Ascending aorta (tissue), 2 donors: ENCODE results near the gene HOXA10. TPM values are rescaled to one million over a fixed set of nuclear protein-coding genes. Genes with fewer than 3 reads are reported as not detected.

ENCODE experiments used
- DNase-seq, 2 donors: peaks; one replicate each; pipeline ENCODE4 v3.0.0-alpha.2; 2019; ENCODE audit warnings: low spot score in 2 of 2
- H3K27ac ChIP-seq, 2 donors: fragments of 200-600 bp; sonication (generic); one replicate each; pipeline ENCODE4 v1.5.1; 2016 to 2017; ENCODE audit warnings: mild to moderate bottlenecking in 1 of 2
- H3K27me3 ChIP-seq: fragments of 200-600 bp; sonication (generic); one replicate; pipeline ENCODE4 v1.5.1; 2017
- H3K36me3 ChIP-seq, 2 donors: fragments of 200-600 bp; sonication (generic); one replicate each; pipeline ENCODE4 v1.5.1; 2016
- H3K4me1 ChIP-seq, 2 donors: fragments of 200-600 bp; sonication (generic); one replicate each; pipeline ENCODE4 v1.5.1; 2016 to 2017; ENCODE audit warnings: mild to moderate bottlenecking in 1 of 2
- H3K4me3 ChIP-seq, 2 donors: fragments of 200-600 bp; sonication (generic); one replicate each; pipeline ENCODE4 v1.5.1; 2016 to 2017; ENCODE audit warnings: mild to moderate bottlenecking in 1 of 2
- H3K9me3 ChIP-seq, 2 donors: fragments of 200-600 bp; sonication (generic); one replicate each; pipeline ENCODE4 v1.5.1; 2016
- intact Hi-C: fragments of 100-400 bp; cut with DNase I; formaldehyde crosslinking; loops from one replicate; pipeline ENCODE4 v1.15.1; 2023
- total RNA-seq: library from RNA; depleted of rRNA; stranded (reverse); fragments of >200 nt; gene quantifications from one replicate; pipeline ENCODE4 v1.1.0, GENCODE V29; 2016
- TF ChIP-seq, protein P1 (sequence below), 3 experiments: fragments of 200-600 bp in 2 of 3; fragments of 450-650 bp in 1 of 3; sonication (generic) in 2 of 3; IDR thresholded peaks; one replicate each; pipeline ENCODE4 v1.5.1; 2016 to 2019; ENCODE audit warnings: antibody characterized with exemption in 3 of 3, mild to moderate bottlenecking in 1 of 3, moderate library complexity in 1 of 3

The HOXA10 gene
- total RNA-seq, 1 donor from 2014 or later, result not detected

DNA sequence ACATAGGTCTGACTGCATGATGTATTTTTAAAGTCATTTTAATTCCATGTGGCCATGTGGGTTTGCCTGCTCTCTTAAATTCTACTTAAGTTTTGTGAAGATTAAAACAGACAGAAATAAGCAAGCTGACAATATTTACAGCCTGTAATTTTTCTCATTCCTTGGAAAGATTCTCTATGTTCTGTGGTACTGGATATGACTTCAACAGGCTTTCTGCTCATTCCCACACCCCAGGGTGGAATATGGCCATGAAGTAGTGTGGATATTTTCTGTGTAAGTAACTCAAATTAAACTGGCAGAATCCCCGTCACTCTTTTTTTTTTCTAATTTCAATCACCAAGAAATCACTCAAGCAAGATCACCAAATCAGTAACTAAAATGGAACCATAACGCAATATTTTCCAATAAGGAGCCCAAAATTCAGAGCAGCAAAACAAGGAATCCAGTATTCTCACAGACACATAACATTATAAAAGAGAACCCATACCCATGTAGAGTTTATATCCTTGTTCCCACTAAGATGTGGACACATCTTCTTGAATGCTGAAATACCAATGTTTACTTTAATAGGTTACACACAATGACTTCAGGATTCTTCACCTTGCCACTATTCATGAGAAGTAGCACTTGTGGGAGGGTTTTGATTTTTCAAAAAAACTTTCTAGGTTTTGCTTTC is 36.3 kb downstream of the HOXA10 start:
- Histone ChIP-seq H3K27ac (peak overlapping the region; percentile 44 to 74), H3K4me1 (peaks cover 0 to 6% of the 10 kb centered on the region in 2 donors), H3K27me3 (no peaks in the 10 kb centered on the region), H3K9me3 (no peaks in the 10 kb centered on the region), H3K4me3 (no peak overlapping the region), H3K36me3 (no peaks in the 10 kb centered on the region)
- no peak for DNase-seq
- TF ChIP-seq, protein P1, sequence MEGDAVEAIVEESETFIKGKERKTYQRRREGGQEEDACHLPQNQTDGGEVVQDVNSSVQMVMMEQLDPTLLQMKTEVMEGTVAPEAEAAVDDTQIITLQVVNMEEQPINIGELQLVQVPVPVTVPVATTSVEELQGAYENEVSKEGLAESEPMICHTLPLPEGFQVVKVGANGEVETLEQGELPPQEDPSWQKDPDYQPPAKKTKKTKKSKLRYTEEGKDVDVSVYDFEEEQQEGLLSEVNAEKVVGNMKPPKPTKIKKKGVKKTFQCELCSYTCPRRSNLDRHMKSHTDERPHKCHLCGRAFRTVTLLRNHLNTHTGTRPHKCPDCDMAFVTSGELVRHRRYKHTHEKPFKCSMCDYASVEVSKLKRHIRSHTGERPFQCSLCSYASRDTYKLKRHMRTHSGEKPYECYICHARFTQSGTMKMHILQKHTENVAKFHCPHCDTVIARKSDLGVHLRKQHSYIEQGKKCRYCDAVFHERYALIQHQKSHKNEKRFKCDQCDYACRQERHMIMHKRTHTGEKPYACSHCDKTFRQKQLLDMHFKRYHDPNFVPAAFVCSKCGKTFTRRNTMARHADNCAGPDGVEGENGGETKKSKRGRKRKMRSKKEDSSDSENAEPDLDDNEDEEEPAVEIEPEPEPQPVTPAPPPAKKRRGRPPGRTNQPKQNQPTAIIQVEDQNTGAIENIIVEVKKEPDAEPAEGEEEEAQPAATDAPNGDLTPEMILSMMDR (IDR thresholded peaks at IDR 0.05), result no peak
- intact Hi-C loops, result no loop called here

DNA sequence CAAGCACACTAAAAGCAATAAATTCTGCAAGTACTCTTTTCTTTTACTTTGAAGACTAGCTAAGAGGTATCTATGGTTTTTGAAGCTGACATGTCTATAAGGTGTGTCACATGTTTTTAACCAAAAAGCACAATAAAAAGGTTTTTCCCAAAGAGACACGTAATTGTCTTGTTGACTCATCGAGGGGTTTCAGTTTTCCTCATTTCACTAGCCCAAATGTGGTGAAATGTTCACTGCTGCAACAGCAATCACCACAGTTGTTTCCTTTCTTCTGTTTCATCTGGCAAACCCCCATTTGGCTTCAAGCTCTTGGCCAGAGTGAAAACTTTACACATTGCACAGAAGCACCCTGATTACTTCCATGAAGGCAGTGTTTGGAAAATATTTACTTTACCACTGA is 39.7 kb downstream of the HOXA10 start:
- DNase-seq, result no peak
- peaks cover 0 to 6% of the 10 kb centered on the region in 2 donors for H3K4me1 ChIP-seq
- H3K9me3 ChIP-seq, result no peaks in the 10 kb centered on the region
- H3K36me3 ChIP-seq, result no peaks in the 10 kb centered on the region
- H3K27ac ChIP-seq, result peak overlapping the region in 1 of 2 donors; percentile 21
- no peak overlapping the region for H3K4me3 ChIP-seq
- TF ChIP-seq, protein P1 (IDR thresholded peaks at IDR 0.05), result no peak
- intact Hi-C loops, result loop anchor here (5.0 kb wide), 1 partner anchor 102 kb away; no protein-coding TSS in a partner anchor
- no peaks in the 10 kb centered on the region for H3K27me3 ChIP-seq

DNA sequence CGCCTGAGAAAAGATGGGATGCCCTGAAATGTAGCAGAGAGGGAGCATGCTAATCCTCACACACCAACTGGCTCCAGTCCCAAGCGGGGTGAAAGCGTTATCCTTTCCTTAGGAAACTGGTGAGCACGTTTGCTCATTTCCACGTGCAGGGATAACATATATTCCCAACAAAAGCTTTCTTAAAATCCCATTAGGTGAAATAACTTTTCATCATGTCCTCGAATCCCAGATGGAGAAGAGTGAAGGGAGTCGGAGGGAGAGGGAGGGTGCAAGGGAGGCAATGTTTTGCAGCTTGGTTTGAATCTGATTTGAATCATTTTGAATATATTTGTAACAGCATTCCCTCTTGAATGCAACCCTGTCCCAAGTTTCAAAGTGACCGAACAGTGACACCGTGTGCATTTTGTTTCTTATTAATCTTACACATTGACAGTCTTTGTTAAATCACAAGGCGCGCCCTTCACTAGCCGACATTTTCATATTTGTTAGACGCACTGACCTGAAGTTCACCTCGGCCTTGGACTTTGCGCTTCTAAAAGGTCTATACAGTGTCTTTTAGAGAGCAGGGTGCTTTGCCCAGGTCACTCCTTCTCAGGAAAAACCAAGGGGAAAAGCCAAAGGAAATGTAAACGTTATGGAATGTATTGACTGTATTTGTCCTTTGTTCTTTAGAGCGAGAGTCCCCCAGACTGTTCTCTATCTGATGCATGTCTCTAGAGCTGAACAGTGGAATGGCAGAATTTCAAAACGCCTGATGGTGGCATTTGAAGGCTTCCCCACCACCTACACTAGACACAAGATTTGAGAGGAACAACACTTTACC is 40.5 kb downstream of the HOXA10 start:
- Histone ChIP-seq H3K27me3 (no peaks in the 10 kb centered on the region), H3K9me3 (no peaks in the 10 kb centered on the region), H3K36me3 (no peaks in the 10 kb centered on the region), H3K27ac (peak overlapping the region in 1 of 2 donors; percentile 21), H3K4me3 (no peak overlapping the region), H3K4me1 (peaks cover 0 to 8% of the 10 kb centered on the region in 2 donors)
- no peak for DNase-seq
- TF ChIP-seq, protein P1 (IDR thresholded peaks at IDR 0.05), result no peak
- intact Hi-C loops, result loop anchor here (5.0 kb wide), 1 partner anchor 101 kb away; no protein-coding TSS in a partner anchor

DNA sequence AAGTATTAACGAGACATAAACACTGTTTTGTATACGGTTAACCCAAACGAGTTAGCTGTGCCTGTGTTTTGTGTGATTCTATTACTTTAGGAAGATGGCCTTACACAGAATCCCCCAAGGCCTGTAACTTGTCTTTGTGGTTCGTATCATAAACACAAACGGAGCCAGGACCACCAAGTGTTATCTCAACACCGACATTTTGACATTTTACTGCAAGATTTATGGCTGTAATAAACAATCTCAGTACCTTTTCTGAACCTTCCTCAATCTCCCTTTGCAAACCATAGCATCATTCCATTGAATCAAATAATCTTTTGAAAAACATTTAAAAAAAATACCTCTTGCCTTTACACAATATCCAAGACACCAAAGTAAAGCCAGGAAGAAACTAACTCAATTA is 41.1 kb downstream of the HOXA10 start:
- TF ChIP-seq, protein P1 (IDR thresholded peaks at IDR 0.05), result no peak
- Histone ChIP-seq H3K9me3 (no peaks in the 10 kb centered on the region), H3K27ac (no peak overlapping the region), H3K4me3 (no peak overlapping the region), H3K4me1 (peaks cover 0 to 8% of the 10 kb centered on the region in 2 donors), H3K36me3 (no peaks in the 10 kb centered on the region), H3K27me3 (no peaks in the 10 kb centered on the region)
- intact Hi-C loops, result loop anchor here (5.0 kb wide), 1 partner anchor 101 kb away; no protein-coding TSS in a partner anchor
- no peak for DNase-seq

DNA sequence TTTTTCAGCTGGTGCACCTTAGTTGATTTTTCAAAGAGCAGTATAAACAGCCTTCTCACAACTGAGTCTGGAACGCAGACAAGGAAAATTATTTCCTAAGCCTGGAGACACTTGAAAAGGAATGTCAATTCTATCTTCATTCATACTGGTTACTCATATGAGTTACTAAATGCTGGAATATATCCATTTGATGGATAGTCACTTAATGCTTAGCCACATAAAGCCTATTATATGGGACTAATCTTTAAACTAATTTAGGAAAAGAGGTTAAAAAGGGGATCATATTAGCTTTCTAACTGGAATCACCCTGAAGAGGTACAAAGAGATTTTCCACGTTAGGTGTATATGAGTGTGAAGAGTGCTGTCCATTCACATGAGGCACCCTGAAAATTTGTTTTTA is 41.9 kb downstream of the HOXA10 start:
- H3K36me3 ChIP-seq, result no peaks in the 10 kb centered on the region
- no peak for DNase-seq
- intact Hi-C loops, result loop anchor here (5.0 kb wide), 1 partner anchor 100 kb away; no protein-coding TSS in a partner anchor
- no peaks in the 10 kb centered on the region for H3K27me3 ChIP-seq
- peaks cover 0 to 8% of the 10 kb centered on the region in 2 donors for H3K4me1 ChIP-seq
- no peaks in the 10 kb centered on the region for H3K9me3 ChIP-seq
- no peak overlapping the region for H3K27ac ChIP-seq
- no peak overlapping the region for H3K4me3 ChIP-seq
- TF ChIP-seq, protein P1 (IDR thresholded peaks at IDR 0.05), result no peak
